NCI-H1436 (cell line): ENCODE measurements around the gene NAA80.
"Not testable (repeated sequence)": the region's sequence is repeated elsewhere in the genome, so short reads cannot be mapped to it uniquely, and the experiment has no call there.

ENCODE experiments used
- DNase-seq: peaks from one replicate; lab custom pipeline; 2025; lab: John Stamatoyannopoulos, UW

NAA80 gene

DNA sequence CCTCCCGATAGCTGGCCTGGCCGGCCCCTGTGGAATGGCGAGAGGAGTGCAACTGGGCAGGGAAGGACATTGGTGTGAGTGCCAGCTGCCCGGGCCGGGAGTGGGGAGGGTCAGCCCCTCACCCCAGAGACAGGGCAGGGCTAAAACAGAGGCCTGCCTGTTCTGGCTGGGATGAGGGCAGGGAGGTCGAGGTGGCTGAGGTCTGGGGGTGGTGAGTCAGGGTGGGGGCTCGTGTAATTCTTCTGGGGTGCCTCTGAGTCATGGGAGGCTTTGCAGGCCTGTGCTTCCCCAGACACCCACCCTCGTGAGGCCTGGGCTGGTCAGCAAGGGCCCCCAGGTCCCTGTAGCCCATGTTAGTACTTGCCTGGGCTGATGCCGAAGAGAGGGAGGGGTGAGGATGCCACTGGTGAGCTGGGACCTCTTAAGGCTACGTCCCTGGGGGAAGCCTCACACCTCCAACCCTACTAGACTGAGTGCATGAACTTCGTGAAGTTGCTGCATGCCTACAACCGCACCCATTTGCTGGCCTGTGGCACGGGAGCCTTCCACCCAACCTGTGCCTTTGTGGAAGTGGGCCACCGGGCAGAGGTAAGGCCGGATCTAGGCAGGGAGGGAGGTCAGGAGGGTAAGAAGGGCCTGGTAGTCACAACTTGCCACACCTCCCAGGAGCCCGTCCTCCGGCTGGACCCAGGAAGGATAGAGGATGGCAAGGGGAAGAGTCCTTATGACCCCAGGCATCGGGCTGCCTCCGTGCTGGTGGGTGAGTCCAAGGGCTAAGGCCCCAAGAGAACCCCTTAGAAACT lies 28.6 kb downstream of the NAA80 start:
- DNase-seq, result no peak

GRCh38 chr3:50269977-50270413 lies 29.2 kb downstream of the NAA80 start:
- DNase-seq, result no peak

- DNase-seq, result no peak
These were observed 29.7 kb downstream of the NAA80 start for GRCh38 chr3:50269460-50269859.

- DNase-seq, result no peak
These were observed 30.3 kb downstream of the NAA80 start, which contains the start of gene SEMA3B for GRCh38 chr3:50268703-50269451. TSS of gene SEMA3B (plus strand) at chr3:50269147. CDS start at chr3:50269241, 94 bp downstream.

- no peak for DNase-seq
These were observed 30.9 kb downstream of the NAA80 start for GRCh38 chr3:50268276-50268675.

DNA sequence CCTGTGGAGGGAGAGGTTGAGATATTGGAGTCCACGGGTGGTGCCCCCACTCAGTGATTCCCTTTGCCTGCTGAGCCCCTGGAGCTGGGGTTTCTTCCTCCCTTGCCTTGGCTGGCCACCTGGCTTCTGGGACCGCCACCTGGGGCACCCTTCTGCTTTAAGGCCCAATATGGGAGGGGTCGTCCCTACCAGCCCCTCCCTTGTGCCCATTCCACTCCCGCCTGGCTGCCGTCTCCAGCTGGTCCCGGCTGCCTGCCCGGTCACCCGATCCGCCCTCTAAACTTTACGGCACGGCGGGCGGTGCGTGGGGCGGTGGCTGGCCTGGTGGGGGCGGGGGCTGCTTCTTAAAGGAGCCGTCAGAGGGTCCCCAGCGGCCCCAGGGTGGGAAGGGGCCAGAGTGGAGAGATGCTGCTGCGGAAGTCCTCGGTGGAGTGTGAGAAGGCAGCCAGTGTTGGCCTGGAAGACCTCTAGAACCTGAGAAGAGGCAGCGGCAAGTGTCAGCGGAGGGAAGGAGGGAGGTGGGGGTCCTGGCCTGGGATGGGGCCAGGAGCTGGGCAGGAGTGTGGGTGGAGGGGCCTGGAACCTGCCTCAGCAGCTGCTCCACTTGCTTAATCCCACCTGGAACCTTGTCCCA lies 31.8 kb downstream of the NAA80 start:
- no peak for DNase-seq

DNA sequence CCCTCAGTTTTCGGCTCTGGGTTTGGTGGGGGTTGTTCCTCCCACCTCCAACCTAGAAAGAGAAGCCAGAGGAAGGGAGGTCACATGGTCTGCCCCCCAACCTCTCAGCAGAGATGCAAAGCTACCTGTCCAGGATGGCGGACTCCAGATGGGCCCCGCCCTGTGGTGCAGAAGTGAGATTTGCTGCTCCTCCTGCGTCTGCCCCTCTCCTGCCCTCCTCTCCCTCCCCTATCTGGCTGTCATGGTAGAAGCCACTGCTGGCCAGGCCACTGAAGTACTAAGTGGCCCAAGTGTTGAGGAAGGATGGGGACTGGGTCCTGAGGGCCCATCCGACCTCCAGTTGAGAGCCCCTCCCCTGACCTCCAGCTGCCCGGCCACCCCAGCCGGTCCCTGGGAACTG lies 32.4 kb downstream of the NAA80 start:
- no peak for DNase-seq

GRCh38 chr3:50266017-50266416 lies 33.2 kb downstream of the NAA80 start:
- DNase-seq, result no peak

DNA sequence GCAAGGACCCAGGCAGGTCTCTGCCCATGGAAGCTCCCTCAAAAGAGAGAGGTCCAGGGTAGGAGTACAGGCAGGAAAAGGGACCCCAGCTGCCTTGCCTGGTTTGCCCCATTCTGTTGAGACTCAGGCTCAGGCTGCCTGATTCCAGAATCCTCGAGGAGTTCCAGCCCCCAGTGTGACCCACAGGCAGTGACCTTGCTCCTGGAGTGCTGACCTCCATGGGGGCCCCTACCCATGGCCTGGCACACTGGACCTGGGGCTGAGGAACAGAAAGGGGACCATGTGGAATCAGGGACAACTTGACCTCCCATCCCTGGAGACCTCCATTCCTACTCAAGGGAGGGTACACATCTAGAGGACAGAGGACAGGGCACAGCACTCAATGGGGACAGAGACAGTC lies 33.6 kb downstream of the NAA80 start:
- DNase-seq, result no peak

DNA sequence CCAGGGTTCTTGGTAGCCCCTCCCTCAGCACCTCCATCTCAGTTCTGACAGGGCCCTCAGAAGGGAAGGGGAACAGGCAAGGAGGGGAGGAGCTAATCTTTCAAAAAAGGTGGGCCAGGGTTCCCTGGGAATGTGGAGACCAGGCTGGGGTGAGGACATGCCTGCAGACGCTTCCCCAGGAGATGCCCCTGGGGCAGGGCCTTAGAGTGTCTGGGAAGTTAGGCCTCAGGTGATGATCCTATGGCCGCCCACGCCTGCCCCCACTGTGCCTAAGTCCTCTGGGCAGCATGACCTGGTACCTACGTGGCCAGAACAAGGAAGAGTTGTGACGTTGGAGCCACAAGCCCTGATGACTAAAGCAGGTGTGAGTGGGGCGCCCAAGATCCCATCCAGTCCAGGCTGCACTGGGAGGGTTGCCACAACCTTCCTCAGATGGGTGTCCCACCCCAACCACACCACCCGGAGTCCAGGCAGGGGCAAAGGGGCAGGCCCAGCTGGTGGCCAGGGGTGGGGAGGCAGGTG lies 34.2 kb downstream of the NAA80 start:
- no peak for DNase-seq

DNA sequence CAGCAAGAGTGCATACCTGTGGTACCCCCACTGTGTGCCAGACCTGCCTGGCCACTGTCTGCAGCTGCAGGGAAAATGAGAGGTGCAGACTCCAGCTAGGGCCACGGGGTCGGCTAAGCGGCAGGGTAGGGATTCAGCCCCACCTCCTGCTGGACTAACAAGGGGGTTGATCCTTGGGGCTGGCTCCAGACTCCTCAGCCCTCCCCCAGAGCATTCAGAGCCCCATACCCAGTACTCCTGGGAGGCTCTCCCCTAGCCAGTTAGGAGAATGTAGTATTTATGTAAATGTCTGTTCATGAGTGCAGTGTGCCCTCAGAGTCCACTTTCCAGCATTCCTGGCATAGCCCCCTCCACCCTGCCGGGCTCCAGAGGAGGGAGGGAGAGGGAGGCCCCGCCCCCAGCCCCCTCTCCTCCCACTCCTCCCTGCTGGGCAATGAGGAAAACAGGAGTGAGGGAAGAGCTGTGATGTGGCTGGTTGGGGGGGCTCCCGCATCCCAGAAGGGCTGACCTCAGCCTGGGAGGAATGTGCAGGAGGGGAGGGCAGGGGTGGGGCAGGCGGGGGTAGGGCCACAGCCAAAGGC lies 34.7 kb downstream of the NAA80 start:
- no peak for DNase-seq

GRCh38 chr3:50263478-50264382 lies 35.5 kb downstream of the NAA80 start:
- no peak for DNase-seq

GRCh38 chr3:50262778-50263177 lies 36.4 kb downstream of the NAA80 start:
- DNase-seq, result no peak

- DNase-seq, result not testable (repeated sequence)
These were observed 37.0 kb downstream of the NAA80 start for GRCh38 chr3:50262200-50262599.

GRCh38 chr3:50261505-50261904 lies 37.7 kb downstream of the NAA80 start:
- DNase-seq, result no peak

DNA sequence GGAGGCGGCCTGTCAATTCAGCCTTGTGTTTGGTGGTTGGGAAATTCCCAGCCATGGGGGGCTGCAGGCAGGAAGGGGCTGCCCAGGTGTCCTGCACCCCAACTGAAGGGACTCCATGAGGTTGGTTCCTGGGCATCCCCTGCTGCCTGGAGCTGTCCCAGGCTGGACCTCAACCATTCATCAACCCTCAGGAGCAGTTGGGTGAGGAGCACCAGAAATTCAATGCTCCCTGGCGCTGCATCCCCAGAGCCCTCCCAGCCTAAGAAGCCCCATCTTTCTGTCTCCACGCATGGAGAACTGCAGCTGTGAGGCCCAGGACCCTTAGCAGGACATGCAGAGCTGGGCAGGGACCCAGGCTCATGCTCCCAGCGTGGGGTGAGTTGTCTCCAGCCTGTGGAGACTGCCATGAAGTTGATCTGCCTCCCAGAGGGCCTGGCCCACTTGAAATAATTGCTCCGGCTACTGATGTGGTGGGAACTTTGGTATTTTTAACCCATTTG lies 38.2 kb downstream of the NAA80 start:
- no peak for DNase-seq

GRCh38 chr3:50260027-50260941 lies 38.9 kb downstream of the NAA80 start:
- DNase-seq, result peak; percentile 56

GRCh38 chr3:50259432-50260026 lies 39.7 kb downstream of the NAA80 start:
- no peak for DNase-seq

DNA sequence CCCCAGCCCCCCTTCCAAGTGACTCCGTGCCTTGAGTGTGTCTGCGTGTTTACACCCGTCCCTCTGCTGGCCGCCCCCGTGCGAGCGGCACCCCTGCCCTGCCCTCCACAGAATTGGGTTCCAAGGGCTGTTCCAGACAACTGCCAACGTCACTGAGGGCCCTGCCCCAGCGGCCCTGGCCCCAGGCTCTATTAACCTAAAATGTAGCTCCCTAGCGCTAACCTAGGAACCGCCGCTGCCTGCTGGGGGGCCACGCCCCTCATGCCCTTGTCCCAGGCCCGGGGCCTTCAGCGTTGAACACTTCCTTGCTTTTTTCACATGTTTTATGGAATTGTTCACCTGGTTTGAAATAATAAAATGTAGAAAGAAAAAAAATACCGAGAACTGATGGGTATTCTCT lies 40.2 kb downstream of the NAA80 start:
- no peak for DNase-seq
